ENCODE results near the gene DGAT2.

Gene DGAT2

GRCh38 chr11:75781831-75782230, 13.3 kb downstream of the DGAT2 start:
- no peak for DNase-seq

GRCh38 chr11:75782540-75783263, 14.1 kb downstream of the DGAT2 start:
- no peak for DNase-seq

GRCh38 chr11:75783416-75784084, 15.0 kb downstream of the DGAT2 start:
- no peak for DNase-seq

GRCh38 chr11:75784085-75784478, 15.5 kb downstream of the DGAT2 start:
- DNase-seq, result no peak

GRCh38 chr11:75784506-75784905, 15.9 kb downstream of the DGAT2 start:
- no peak for DNase-seq

- no peak for DNase-seq
Observed at GRCh38 chr11:75785187-75785586, 16.6 kb downstream of the DGAT2 start.

GRCh38 chr11:75786101-75786736, 17.6 kb downstream of the DGAT2 start:
- no peak for DNase-seq

GRCh38 chr11:75789521-75789920, 20.9 kb downstream of the DGAT2 start:
- no peak for DNase-seq

- no peak for DNase-seq
Observed at GRCh38 chr11:75790986-75791385, 22.4 kb downstream of the DGAT2 start.

- DNase-seq, result no peak
Observed at GRCh38 chr11:75792127-75792731, 23.7 kb downstream of the DGAT2 start.

GRCh38 chr11:75792997-75793800, 24.6 kb downstream of the DGAT2 start:
- DNase-seq, result no peak

- no peak for DNase-seq
Observed at GRCh38 chr11:75793966-75794365, 25.4 kb downstream of the DGAT2 start.

GRCh38 chr11:75795276-75796090, 26.9 kb downstream of the DGAT2 start:
- no peak for DNase-seq

GRCh38 chr11:75796091-75796435, 27.5 kb downstream of the DGAT2 start:
- no peak for DNase-seq

GRCh38 chr11:75797116-75797515, 28.5 kb downstream of the DGAT2 start:
- DNase-seq, result no peak

GRCh38 chr11:75797792-75798191, 29.2 kb downstream of the DGAT2 start:
- DNase-seq, result no peak

GRCh38 chr11:75800136-75800675, 31.6 kb downstream of the DGAT2 start:
- no peak for DNase-seq

GRCh38 chr11:75800728-75801361, 32.3 kb downstream of the DGAT2 start:
- DNase-seq, result no peak

- no peak for DNase-seq
Observed at GRCh38 chr11:75801362-75802020, 32.9 kb downstream of the DGAT2 start.

GRCh38 chr11:75802021-75802912, 33.7 kb downstream of the DGAT2 start:
- DNase-seq, result no peak

Measured in cerebellar nuclear complex (tissue), 1 donor.